ENCODE data around the gene NTN1. TPM values are rescaled to one million over a fixed set of nuclear protein-coding genes. Genes with fewer than 3 reads are reported as not detected.

The NTN1 gene
- total RNA-seq, 1 donor from 2014 or later, result 0.20 TPM

DNA sequence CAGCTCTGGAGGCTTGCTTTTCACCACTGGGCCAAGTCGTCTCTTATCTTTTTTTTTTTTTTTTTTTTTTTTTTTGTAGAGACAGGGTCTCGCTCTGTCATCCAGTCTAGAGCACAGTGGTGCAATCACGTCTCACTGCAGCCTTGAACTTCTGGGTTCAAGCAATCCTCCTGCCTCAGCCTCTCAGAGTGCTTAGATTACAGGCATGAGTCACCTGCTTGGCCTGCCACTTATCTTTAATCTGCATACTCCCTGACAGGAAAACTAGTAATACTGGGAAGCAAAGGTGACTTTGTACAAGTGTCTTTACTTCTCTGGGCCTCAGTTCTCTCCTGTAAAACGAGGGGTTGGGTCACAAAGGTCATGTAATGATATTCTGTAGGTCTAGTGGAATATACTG, 15.0 kb downstream of the NTN1 start:
- no peak for DNase-seq (ENCODE audit: low read depth, low spot score)

DNA sequence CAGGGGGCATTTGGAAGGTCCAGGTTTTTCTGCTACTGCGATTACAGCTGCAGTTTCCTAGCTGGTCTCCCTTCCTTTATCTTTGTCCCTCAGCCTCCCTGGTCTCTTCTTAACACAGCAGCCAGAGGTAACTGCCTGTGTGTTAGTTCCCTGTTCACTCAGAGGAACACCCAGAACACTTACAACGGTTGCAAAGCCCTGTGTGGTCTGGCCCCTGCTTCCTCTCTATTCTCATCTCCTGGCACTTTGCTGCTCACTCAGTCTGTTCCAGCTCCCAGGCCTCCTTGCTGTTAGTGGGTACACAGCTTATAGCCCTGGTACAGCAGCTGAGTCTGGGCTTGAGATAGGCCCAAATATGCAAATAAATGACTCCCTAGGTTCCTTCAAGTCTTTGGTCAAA, 16.4 kb downstream of the NTN1 start:
- DNase-seq (ENCODE audit: low read depth, low spot score), result no peak

DNA sequence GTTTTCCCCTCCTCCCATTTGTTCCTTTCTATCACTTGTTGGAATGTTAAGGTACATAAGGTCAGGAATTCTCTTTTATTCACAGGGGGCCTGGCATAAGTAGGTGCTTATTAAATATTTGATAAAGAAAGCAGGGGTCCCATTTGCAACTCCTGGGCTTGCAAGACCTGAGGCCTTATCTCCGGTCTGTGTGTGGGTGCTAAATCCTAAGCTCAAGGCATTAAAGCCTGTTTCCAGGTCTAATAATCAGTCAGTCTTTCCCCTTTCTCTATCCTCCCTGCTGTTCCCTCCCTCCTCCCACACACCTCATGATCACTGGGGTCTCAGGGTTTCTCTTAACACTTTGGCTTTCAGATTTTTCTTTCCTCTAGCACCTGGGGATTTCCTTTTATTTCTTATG, 17.1 kb downstream of the NTN1 start:
- no peak for DNase-seq (ENCODE audit: low read depth, low spot score)

DNA sequence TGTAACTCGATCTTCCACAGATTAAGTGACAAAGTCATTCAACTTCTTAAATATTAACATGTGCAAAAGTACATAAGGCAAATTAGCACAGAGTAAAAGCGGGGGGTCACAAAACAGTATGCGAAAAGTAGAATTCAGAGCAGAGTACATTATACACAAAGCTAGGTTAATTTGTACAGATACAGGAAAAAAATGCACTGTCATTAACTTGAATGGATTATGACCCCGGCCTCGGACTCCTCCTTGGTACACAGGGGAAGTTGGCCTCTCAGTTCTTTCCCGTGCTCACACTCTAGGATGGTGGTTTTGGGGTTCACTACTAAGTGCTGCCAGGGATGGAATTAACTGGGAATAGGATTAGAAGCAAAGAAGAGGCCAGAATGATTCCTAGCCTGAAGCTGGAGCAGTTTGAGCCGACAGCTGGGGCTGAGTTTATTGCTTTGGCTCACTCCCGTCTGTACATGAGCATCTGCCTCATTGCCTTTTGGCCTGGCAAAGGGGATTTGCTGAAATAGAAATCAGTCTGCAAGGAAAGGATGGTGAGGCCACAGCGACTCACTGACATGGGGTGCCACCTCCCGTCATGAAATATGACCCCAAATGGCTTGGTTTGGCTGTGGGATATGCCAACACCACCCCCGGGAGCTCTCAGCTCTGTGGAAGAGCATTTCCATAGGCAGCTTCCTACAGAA, 23.6 kb downstream of the NTN1 start:
- no peak for DNase-seq (ENCODE audit: low read depth, low spot score)

DNA sequence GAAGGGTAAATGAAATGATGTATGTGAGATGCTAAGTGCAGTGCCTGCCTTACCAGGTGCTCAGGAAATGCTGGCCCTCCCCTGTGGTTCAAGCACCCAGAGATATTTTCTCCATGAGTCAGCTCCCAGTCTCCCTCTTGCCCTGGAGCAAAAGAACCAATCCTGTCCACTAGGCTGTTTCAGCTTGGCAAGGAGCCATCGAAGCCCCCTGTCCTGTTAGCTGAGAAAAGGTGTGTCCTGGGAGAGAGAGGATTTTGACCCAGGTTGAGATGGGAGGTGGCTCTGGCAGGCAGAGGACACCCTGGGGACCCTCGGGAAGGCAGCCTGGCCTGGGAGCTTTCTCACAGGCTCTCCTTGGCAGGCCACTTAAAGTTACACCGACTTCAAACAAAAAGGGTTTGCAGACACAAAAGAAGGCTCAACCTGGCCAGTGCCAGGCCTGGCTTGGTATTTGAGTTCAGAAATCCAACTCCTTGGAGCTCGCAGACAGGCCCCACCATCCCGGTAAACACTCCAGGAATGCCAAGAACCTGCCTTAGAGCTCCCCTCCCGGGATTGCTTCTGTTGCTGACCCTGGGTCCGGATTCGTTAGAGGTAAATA, 29.6 kb downstream of the NTN1 start:
- no peak for DNase-seq (ENCODE audit: low read depth, low spot score)

DNA sequence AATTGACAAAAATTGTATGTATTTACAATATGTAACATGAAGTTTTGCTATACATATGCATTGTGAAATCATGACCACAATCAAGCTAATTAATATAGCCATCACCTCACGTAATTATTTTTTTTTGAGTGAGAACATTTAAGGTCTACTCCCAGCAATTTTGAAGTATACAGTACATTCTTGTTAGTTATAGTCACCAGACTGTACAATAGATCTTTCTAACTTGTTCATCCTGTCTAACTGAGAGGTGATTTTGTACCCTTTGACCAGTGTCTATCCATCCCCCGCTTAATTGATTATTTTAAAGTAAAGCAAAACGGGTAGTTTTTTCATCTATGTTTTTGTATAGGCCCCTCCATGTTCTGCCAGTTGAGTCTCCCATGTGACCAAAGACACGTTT, 30.3 kb downstream of the NTN1 start:
- DNase-seq (ENCODE audit: low read depth, low spot score), result no peak

DNA sequence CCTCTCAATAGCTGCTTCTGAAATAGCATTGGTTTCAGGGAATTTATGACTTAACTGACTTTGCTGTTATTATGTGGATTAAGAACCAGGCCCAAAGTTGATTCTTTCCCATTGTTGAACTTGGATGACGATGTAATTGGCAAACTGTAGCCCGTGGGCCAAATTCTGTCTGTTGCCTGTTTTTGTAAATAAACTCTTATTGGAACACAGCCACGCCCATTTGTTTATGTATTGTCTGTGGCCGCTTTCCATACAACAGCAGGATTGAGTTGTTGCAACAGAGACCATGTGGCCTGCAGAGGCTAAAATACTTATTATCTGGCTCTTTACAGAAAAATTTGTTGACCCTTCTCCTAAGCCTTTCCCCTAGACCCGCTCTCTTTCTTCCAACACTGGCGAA, 31.6 kb downstream of the NTN1 start:
- DNase-seq (ENCODE audit: low read depth, low spot score), result no peak

DNA sequence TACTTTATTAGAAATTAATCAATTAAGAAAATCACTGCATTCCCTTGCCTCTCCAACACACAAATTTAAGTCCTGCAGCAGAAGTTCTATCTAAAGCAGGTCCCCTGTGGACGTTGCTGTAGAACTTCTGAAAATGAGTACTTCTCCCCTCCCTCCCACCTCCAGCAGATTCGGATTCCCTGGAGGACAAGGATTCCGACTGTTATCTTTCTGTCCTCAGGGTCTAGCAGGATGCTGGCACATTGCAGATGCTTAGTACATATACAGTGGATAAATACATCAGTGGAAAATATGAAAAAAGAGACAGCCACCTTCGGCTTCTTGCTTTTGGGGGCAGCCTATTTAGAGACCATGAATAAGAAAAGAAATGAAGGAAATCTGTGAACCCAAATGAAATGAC, 32.1 kb downstream of the NTN1 start:
- no peak for DNase-seq (ENCODE audit: low read depth, low spot score)

DNA sequence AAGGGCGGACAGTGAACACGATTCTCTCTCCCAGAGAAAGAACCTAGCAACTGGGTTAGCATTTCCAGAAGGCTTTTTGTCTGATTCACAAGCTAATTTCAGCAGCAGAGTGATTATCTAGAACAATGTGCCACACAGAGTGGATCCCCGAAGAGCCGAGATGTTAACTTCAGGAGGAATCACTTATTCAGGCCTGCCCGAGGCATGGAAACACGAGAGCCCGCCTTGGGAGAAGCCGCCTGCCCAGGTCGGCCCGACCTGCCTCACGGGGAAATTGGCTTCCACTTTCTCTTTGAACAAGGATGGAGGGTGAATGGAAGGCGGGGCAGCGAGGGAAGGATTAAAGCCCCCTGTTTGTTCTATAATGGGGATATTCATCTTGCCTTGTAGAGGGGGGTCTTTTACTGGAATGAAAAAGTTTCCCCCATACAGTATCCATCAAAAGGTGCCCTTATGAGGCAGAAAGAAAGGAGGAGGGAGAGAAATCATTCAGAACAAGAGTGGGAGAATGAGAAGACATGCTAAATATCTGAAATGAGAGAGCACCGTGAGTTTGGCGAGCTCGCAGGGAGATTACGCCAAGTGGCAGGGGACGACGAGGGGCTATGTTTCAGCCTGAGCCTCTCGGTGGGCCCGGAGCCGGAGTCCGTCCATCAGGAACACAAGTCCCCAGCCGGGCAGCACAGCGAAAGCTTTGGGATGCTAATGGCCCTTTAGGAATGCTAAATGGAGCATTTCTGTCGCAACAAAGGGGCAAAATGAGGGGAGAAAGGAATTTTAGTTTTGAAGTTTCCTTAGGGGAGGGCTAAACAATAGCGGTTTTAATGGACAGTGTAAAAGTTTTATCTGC, 33.0 kb downstream of the NTN1 start:
- no peak for DNase-seq (ENCODE audit: low read depth, low spot score)

DNA sequence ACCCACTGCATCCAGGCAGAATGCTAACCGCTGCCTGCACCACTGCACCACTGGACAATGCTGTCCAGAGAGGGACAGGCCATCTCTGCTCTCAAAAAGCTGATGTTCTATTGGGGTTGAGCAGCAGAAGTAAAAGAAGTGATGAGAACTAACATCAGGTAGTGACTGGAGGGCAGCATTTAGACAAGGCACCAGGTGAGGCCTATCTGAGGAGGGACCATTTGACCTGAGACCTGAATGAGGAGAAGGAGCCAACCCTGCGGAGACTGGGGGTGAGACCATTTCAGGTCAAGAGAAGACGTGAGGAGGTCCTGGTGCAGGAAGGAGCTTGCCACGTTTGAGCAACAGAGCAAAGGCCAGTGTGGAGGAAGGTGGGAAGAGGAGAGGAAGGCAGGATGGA, 34.0 kb downstream of the NTN1 start:
- no peak for DNase-seq (ENCODE audit: low read depth, low spot score)

DNA sequence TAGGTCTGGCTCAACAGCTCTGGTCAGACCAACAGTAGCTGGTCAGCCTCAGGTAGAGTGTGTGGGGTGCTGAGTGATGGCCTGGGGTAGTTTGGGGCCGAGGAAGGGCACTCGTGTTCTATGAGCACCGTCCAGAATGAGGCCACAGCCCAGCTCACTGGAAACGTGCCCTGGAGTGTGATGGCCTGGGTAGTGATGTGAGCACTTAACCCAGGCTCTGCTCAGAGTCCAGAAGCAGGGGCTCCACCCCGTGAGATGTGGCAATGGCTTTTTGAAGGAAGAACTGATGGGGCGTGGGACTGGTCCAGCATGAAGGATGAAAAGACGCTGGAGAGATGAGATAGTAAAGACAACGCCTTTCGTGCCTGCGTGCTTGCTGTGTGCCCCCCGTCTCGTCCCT, 35.3 kb downstream of the NTN1 start:
- no peak for DNase-seq (ENCODE audit: low read depth, low spot score)

DNA sequence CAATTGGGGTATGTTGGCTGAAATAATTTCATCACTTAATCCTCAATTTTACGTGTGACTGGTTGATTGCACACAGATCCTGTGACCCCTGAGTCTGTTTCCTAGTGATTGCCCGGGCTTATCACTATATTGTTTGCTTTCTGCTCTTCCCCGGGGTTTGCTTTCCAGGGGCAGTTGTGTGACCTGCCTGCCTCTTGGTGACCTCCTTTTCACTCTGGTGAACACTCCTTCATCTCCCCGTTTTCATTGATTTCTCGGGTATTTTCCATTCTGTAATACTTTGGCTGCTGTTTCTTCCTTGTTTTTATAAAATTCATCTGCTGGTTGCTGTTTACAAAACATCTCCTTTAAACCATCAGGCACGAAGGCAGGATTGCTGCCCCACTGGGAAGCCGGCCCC, 36.0 kb downstream of the NTN1 start:
- DNase-seq (ENCODE audit: low read depth, low spot score), result no peak

DNA sequence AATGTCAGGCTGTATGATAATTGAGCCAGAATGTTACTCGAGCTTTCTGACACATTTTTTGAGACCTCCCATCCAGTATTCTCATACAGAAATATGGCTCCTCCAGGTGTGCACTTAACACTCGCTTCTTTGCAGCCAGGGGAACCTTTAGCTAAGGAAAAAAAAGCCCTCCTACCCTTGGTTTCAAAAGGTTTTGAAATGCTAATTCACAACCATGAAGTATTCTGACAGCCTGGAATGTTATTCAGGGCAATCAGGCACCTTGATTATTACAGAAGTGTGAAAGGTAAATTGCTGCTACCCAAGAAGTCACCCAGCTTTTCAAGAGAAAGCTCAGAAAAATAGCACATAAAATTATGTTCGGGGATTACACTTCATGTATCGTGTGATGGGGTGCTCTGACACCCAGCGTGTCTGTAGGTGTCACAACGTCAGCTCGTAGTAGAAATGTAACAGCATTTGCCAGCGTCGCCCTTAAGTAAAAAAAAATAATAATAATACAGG, 41.1 kb downstream of the NTN1 start:
- DNase-seq (ENCODE audit: low read depth, low spot score), result no peak

DNA sequence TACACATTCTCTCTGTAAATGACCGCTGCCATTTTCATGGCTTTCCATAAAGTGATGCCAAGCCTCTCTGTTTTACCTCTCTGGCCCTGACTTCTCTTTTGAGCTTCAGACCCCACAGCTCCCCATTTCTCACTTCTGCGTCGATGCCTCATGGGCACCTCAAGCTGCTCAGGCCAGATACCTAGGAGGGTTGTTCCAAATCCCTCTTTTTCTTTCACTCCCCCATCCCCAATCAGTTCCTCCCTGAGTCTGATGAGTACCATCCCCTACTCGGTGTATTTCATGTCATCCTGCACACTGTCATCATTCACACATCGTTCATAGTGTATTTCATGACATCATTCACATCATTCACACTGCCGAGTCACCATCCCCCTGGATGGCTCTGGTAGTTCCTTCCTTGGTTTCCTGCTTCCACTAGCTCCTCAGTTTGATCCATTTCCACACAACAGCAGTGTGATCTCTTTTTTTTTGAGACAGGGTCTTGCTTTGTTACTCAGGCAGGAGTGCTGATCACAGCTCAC, 43.1 kb downstream of the NTN1 start:
- DNase-seq (ENCODE audit: low read depth, low spot score), result no peak

DNA sequence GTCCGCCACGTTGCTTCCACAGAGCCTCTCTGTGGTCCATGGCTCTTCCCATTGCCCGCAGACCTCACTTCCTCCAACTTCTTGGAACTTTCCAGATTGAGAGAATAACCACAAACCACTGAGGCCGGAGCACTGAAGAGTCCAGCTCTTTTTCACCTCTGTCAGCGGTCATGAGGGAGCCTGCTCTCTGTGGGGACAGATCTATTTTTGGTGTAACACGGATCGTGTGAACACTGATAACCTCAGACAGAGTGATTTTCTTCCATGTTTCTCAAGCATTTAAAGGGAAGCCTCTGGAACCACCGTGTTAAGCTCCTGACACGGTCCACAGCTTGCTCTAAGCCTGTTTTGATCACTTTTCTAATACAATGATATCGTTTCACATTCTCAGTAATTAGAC, 49.7 kb downstream of the NTN1 start:
- no peak for DNase-seq (ENCODE audit: low read depth, low spot score)

DNA sequence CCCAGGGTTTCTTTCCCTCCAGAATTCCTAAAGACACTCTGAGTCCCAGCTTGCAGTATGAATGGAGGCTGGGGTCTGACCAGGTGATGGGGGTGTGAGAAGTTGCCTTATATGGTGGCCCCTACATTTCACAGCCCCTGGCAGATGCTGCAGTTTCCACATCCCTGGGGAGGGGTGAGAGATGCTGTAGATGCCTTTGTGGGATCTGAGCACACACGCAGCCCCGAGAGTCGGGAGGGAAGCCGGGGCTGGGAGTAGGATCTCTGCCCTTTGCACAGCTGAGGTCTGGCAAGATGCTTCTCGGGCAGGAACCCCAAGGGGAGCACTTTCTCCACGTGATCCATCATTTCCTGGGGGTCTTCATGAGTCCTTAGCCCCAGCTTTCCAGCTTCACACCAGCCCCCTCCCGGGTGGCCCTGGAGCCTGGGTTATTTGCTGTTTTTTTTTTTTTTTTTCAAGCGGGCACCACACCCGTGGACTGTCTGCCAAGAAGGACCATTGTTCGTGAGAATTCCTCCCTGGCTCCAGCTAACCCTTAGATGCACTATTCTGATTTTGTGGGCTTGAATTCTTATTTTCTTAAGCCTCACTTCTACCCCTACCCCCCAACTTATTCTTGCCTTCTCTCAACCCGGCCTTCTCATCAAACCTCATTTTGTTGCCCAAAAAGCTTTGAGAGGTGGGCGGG, 50.6 kb downstream of the NTN1 start:
- DNase-seq (ENCODE audit: low read depth, low spot score), result no peak

DNA sequence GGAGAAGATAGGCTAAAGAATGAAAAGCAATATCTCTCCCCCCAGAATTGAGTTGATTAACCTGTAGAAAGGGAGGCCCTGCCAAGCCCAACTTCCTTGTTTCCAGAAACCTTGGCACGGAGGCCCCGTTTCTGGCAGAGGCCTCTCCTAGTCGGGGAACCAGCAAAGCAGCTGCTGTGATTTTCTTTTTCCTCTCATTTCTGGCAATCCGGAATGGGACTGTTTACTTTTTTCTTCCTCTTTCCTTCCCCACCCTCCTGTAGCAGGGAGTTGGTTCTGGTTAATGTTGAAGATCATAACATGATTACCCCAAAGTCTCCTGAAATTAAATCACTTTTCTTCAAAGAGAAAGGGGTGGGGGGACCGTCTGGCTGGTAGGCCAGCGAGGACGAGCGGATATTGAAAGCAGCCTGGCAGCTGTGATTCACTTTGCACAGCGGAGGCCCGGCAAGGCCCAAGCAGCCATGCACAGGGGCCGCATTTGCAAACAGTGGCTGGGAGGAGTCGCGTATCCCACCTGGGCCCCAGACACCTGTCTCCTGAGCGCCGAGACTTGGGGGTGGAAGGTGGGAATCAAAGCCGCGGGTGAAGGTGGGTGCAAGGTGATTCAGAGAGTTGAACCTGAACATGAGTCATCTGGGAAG, 51.5 kb downstream of the NTN1 start:
- no peak for DNase-seq (ENCODE audit: low read depth, low spot score)

DNA sequence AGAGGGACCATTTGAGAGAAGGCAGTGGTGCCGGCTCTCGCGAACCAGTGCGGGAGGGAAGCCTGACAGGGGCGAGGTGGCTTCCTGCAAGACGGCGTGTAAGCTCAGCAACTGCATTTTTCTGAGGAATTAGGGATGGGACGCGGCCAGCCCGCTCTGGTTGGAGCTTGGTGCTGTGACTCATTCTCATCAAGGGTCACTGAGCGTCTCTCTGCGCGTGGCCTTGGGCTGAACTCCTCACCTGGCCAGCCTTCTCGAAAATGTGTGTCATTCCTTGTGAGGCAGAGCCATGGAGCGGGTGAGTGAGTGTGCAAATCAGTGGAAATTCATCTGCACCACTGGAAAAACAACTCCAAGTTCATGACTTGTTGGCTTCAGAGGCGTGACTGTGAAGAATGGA, 52.8 kb downstream of the NTN1 start:
- DNase-seq (ENCODE audit: low read depth, low spot score), result no peak

DNA sequence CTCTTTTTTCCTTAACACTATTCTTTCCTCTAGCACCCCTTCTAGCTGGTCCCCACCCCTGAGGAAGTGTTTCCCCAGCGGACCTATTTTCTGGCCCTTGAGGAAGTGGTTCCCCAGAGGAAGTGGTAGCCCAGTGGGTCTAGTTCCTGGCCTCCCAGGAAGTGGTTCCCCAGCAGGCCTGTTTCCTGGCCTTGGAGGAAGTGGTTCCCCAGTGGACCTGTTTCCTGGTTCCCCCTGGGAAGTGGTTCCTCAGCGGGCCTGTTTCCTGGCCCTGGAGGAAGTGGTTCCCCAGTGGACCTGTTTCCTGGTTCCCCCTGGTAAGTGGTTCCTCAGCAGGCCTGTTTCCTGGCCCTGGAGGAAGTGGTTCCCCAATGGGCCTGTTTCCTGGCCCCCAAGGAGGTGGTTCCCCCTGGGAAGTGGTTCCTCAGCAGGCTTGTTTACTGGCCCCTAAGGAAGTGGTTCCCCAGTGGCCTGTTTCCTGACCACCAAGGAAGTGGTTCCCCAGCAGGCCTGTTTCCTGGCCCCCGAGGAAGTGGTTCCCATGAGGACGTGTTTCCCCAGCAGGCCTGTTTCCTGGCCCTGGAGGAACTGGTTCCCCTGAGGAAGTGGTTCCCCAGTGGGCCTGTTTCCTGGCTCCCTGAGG, 58.3 kb downstream of the NTN1 start:
- no peak for DNase-seq (ENCODE audit: low read depth, low spot score)

DNA sequence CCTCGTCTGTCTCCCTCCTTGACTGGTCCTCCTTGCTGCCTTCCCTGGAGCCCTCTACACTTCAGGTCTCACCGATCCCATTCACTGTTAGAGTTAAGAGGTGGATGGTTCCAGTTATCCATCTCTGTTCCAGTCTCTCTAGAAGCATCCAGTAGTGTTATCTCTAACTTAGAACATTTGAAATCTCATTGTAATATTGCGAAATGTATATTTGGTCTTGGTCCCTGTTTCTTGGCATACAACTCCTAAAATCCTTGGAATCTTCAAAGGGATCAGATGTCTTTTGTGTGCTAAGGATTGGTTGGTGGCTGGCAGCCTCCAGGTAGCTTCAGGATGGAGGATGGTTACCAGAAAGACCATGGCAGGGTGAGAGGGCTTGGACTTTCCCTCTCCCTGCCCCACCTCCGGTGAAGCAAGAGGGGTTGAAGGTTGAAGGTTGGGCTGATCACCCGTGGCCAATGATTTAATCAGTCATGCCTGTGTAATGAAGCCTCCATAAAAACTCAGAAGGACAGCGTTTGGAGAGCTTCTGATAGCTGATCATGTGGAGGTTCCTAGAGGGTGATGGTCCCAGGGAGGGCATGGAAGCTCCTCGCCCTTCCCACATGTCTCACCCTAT, 59.1 kb downstream of the NTN1 start:
- DNase-seq (ENCODE audit: low read depth, low spot score), result no peak

Measured in pulmonary artery endothelial cell (primary cell).